GM21526 (cell line): Measurements from ENCODE around the gene LGI1.
"Not testable (repeated sequence)": the region's sequence is repeated elsewhere in the genome, so short reads cannot be mapped to it uniquely, and the experiment has no call there.

Source experiments
- ATAC-seq: cut with Tn5 transposase; IDR thresholded peaks from one replicate; pipeline ENCODE4 v1.9.1; 2021; ENCODE audit warnings: moderate library complexity; ENCODE audit not compliant: unreplicated experiment, low FRiP score

The LGI1 gene

GRCh38 chr10:93799155-93799708 is 41.5 kb downstream of the LGI1 start:
- ATAC-seq = no peak

- no peak for ATAC-seq
Observed at GRCh38 chr10:93804200-93804599, 46.5 kb downstream of the LGI1 start.

- ATAC-seq = no peak
Observed at GRCh38 chr10:93806903-93807302, 49.2 kb downstream of the LGI1 start.

GRCh38 chr10:93807371-93807770 is 49.6 kb downstream of the LGI1 start:
- no peak for ATAC-seq

- no peak for ATAC-seq
Observed at GRCh38 chr10:93812659-93813338, 55.1 kb downstream of the LGI1 start.

- no peak for ATAC-seq
Observed at GRCh38 chr10:93813507-93814465, 56.0 kb downstream of the LGI1 start.

GRCh38 chr10:93815304-93816096 is 57.8 kb downstream of the LGI1 start:
- ATAC-seq = no peak

GRCh38 chr10:93816123-93816747 is 58.5 kb downstream of the LGI1 start:
- ATAC-seq = no peak

GRCh38 chr10:93818086-93818485 is 60.4 kb downstream of the LGI1 start:
- ATAC-seq = no peak

- no peak for ATAC-seq
Observed at GRCh38 chr10:93819520-93819919, 61.8 kb downstream of the LGI1 start.

- ATAC-seq = no peak
Observed at GRCh38 chr10:93820434-93820833, 62.7 kb downstream of the LGI1 start.

GRCh38 chr10:93821051-93821772 is 63.5 kb downstream of the LGI1 start:
- ATAC-seq = no peak

- ATAC-seq = no peak
Observed at GRCh38 chr10:93826355-93826754, 68.6 kb downstream of the LGI1 start.

- ATAC-seq = no peak
Observed at GRCh38 chr10:93827056-93827804, 69.5 kb downstream of the LGI1 start.

- ATAC-seq = not testable (repeated sequence)
Observed at GRCh38 chr10:93831065-93831464, 73.3 kb downstream of the LGI1 start.

GRCh38 chr10:93835770-93836169 is 78.0 kb downstream of the LGI1 start:
- no peak for ATAC-seq

GRCh38 chr10:93837822-93838221 is 80.1 kb downstream of the LGI1 start:
- no peak for ATAC-seq

GRCh38 chr10:93838278-93838677 is 80.5 kb downstream of the LGI1 start:
- no peak for ATAC-seq

GRCh38 chr10:93841961-93842360 is 84.2 kb downstream of the LGI1 start:
- no peak for ATAC-seq
